GM18868 (cell line): ENCODE data around the gene CCDC174.

Source experiments
- ATAC-seq: cut with Tn5 transposase; IDR thresholded peaks from one replicate; pipeline ENCODE4 v1.9.1; 2021; ENCODE audit warnings: mild to moderate bottlenecking, moderate library complexity; ENCODE audit not compliant: unreplicated experiment

CCDC174 gene

DNA sequence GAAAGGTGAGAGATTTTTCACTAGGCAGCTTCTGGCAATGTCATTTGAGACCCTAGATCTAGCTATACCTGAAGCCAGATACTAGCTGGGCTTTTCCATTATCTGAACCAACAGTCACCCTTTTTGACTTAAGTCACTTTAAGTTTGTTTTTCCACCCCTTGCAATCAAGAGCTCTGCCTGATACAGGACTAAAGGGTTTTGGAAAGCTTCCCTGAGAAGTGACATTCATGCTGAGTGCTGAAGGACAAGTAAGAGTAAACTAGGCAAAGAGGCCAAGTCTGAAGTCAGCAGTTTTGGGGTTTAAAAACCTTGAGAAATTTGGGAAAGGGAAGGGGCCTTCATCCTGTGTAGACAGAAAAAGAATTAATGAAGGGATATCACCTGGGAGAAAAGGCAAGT lies 27.1 kb upstream of the CCDC174 start:
- ATAC-seq = no peak

DNA sequence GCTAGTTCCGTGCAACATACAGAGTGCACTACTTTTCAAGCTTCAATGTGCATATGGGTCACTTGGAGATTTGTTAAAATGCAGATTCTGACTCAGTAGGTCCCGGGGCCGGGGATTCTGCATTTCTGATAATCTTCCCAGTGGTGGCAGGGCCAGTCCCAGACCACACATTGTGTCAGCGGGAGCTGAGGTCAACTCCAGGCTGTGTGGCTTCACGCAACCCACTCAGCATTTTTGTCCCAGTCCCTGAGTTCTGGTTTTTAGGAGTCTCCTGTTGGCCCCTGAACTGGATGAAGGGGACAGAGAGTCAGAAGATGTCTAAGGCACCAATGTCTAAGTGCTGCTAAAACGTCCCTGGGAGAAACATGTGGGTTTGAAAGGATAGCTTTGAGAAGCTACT lies 26.1 kb upstream of the CCDC174 start:
- no peak for ATAC-seq

DNA sequence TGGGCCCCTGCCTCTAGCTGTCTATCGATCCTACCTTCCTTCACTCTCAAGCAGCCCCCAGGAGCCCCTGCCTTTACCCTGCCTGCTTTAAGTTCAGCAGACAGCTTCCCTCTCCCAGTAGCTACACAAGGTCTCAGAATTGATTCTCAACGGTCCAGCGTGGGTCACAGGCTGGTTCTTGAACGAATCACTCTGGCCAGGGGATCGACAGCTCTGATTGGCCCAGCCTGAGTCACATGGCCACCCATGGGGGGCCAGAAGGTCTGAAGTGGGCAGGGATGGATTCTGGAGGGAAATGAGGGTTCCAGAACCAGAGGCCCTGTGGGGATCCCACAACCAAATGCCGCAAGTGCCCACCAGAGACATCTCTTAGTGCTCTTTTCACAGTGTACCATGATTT lies 23.7 kb upstream of the CCDC174 start:
- no peak for ATAC-seq

DNA sequence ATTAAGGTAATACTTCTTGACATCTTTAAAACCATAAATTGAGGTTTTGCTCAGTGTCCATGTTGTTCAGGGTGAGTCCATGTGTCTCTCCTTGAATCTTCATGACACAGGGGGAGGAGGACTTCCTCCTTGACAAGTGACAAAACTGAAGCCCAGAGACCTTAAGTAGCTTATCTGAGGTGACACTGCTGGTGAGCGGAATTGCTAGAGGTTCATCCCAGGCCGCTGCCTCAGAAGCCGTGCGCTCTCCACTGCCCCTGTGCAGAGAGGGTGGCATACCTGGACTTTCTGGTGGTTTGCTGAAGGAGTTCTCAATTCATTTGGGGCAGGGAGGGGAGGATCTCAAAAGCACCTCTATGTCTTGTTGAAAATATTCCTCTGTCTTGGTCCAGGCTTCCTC lies 23.2 kb upstream of the CCDC174 start:
- ATAC-seq = no peak

DNA sequence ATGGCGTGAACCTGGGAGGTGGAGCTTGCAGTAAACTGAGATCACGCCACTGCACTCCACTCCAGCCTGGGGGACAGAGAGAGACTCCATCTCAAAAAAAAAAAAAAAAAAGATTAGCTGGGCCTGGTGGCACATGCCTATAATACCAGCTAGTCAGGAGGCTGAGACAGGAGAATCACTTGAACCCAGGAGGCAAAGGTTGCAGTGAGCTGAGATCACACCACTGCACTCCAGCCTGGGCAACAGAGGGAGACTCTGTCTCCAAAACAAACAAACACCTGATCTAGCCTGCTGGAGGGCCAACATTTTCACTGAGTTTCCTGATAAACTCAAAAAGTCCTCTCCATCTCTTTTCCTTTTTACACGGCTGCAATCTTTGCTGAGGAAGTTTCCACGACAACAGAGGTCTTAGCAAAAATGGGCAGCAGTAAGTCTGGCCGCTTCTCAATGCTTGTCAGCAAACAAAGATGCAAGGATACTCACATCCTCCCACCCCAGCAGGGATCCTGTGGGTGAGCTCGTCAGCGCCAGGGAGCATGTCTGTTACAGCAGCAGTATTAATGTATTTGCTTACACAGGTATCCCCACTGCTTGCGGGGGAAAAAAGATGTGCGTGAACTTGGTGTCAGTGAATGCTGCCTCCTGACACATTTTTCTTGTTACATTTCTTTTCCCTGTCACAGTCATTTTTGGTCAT lies 21.0 kb upstream of the CCDC174 start:
- ATAC-seq = no peak

DNA sequence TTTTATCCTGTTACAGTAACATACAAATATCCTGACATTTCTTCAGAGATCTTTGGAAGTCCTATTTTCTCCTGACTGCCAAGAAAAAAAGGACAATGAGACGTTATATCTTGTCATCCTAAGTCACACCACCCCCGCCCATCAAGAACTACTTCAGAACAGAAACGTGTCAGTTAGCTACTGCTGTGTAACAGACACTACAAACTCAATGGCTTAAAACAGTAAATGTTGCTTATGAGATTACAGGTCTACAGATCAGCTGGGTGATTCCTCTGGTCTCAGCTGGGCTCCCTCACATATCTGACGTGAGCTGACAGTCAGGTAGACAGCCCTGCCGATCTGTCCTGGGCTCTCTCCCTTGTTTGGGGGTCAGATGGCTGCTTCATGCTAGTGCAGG lies 20.5 kb upstream of the CCDC174 start:
- ATAC-seq = no peak

DNA sequence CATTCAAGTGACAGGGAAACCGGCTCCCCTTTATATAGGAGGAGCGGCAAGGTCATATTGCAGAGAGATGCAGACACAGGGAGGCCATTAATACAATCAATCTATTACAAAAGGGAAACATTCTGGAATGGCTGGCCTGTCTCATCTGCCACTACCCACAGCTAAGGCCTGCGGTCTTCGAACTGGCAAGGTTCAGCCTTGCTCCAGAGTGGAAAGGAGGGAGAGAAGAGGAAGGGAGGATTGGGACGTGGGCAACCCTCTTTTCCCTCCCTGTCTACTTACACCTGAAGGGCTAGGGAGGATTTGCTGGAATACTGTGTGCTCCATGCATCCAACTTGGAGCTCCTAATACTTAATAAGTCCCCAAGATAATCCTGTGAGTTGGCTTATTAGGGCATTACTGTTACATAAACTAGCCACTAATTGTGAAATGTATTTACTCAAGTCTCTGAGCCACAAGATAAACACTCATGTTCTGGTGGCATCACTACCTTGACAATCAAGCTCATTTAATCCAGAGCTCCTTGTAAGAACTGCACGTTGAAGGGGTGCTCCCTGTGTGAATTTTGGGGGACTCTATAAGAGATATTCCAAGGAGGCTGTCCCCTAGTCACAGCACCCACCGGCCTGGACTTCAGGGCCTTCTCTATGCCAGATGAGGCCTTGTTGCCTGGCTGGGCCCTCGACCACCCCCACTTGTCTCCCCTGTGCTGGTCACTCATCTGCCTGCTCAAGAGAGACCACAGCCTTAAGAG lies 19.7 kb upstream of the CCDC174 start:
- no peak for ATAC-seq

DNA sequence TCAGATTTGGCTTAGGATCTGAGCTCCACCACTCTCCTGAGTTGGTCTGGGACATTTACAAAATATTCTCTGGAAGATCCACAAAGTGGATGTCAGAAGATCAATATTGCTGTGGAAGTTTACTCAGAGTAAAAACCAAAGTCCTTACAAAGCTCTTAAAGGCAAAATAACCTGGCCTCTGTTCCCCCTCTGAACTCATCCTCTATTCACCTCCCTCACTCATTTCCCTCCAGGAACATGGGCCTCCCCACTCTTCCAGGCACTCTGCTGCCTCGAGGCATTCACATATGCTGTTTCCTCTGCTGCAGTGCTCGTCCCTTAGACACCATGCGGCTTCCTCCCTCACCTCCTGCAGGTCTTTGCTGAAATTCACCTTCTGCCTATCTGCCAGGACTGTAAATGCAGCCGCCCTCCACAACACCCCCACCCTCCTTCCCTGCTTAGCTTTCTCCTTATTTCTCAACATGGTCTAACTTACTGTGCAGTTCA lies 19.1 kb upstream of the CCDC174 start:
- no peak for ATAC-seq

DNA sequence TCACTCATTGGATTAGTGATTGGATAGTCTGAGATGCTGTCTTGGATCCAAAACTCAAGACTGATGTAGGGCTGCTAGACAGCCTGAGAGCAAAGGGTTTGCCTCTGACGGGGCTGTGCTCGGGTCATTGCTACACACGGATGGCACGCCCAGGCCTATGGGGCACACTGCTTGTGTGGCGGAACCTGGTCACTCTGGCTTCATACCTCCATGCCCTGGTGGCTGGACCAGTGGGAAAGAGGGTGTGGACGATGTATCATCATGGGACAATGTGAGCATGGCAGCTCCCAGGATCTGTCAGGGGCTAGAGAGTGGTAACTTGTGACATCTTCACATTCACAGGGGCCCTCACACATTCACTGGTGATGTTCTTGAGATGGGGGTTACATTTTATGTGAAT lies 18.1 kb upstream of the CCDC174 start:
- ATAC-seq = no peak

DNA sequence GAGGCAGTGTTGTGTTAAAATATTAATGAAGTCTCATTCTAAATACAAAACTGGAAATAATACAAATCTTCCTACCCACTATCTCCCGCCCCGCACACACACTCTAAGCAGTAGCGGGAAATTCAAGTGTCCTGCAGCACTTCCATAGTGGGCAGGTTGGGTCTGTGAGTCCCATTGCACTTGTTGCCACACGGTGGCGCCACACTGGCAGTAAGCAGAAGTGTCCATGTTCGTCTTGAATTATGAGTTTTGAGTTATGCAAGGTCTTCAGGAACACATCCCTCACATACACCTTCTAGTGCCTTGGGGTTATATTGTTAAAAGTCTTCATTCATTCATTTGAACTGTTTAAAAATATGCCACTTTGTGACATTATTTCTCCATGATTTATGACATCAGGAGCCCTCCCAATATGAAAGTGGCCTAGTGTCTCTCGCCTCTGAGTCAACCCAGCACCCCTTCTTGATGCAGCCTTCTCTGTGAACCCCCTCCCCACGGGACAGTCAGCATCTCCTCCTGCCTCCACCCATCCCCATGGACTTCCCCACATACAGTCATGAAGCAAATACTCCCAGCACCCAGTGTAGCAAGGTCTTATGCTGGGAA lies 17.6 kb upstream of the CCDC174 start:
- ATAC-seq = no peak

DNA sequence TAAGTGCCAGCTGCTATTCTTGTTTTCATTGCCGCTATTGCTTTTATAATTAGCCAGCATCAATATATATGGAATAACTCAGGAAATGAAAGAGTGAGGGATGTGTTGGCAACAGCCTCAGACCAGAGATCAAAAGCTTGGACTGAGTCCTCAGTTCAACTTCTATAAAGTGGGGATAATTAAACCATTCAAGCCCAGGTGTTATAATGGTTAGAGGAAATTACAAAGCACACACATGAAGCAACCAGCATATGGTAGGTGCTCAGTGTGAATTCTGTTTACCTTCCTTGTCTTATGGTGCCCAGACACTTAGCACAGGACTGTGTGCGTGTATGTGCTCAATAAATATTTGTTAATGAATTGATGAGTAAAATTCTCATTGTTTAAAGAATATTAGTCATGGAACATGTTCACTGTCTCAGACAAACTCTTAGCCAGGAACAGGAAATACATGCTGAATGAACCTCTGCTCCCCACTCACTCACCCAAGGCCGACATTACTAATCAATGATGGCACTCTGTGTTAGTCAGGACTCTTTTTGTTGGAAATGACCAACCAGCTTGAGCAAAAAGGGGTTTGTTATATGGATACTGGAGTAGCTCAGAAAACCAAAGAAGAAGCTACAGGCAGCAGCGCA lies 16.7 kb upstream of the CCDC174 start:
- ATAC-seq = no peak

DNA sequence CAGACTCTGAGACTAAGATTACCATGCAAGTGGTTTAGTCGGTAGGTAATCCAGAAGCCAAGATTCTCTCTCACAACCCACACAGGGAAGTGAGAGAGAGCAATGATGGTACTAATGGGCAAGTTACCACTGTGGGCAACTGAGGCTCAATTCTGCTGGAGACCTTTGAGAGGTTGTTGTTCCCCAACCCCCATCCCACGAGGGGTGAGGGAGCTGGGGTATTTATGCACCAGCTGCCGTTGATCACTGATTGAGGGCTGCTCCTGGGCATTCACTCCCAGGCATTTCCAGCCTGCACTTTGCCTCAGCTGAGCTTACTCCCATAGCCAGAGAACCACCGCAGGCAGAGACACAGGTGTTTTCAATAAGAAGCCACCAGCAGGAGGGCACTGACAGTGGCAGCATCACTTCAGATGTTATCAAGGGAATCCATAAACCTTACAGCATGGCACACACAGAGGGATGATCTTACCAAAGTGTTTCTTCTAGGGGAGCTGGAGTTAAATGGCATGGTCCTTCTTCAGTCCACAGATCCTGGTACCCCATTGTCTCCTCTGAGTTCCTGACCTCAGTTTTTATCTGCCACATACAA lies 15.0 kb upstream of the CCDC174 start:
- ATAC-seq = no peak

DNA sequence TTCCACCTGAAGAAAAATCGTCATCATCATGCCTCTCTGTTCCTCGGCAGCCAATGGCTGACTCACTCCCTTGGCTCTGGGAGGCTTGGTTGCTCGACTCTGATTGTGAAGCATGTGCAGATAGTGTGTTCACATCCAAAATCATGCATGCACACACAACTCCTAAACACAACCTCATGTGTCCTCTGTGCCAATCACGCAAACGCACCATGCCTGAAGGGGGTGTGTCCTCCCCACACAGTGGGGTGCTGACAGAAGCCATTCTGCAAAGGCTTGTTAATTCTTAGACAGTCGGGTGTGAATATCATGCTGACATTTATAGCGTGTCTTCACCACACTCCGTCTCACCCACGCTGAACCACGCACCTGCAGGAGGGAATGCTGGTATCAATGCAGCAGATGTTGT lies 11.4 kb upstream of the CCDC174 start:
- ATAC-seq = no peak

DNA sequence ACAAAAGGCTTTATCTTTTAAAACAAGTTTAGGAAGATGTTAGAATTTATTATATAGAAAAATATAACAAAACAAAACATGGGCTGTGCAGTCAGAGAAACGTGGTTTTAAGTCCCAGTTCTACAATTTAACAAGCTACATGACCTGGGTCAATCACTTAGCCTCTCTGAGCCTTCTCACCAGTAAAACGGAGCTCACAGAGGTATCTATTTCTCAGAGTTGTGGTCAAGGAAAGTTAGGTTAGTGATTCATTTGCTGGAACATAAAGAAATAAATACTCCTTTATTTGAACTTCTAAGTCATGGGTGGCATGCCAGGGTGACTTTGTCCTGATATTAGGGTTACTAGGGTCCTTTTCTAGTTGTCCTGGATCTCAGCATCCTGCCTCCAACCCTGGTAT lies 10.8 kb upstream of the CCDC174 start:
- ATAC-seq = no peak

DNA sequence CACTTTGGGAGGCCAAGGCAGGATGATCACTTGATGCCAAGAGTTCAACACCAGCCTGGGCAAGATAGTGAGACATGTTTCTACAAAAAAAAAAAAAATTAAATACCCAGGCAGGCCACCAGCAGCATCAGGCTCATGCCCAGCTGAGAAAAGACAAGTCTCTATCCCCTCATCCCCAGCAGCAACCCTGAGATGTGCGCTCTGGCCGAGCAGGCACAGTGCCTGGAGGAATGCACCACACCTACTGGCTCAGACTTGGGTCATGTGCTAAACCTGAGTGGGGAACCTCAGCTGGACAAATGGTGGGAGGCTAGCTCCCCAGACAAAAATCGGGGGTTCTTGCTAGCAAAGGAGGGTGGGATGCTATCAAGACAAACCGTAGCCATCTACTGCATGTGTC lies 10.2 kb upstream of the CCDC174 start:
- no peak for ATAC-seq

DNA sequence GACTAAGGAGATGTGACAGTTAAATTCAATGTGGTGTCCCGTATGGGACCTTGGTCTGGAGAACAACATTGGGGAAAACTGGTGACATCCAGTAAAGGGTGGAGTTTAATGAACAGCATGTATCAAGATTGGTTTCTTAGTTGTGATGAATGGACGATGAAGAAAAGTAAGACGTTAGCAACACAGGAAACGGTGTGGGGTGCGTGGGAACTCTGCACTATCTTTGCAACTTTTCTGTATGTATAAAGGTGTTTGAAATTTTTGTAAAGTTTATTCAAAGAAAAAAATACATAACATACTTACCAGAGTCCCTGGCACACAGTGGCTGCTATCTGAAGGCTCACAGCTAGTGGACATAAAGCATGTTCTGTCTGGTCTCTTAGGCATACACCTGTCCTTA lies 6.1 kb upstream of the CCDC174 start:
- no peak for ATAC-seq

DNA sequence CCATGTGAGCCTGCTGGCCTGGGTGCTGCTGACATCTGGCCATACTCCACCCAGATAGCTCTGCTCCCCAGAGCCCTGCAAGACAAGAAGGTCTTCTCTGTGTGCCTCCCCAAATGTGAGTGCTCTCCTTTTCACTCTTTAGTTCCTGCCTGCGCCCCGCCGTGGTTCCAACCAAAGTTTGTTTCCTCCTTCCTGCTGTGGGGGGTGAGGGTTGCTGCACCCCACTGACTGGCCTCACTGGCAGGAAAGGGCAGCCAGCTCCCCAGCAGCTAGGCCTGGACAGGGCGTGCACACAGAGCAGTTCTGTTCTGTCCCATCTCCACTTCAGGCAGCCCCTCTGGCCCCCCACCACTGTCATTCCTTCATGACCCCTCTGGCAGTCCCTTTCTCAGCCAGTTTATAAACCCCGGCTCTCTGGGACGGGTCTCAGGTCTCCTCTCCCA lies 5.4 kb upstream of the CCDC174 start:
- no peak for ATAC-seq

DNA sequence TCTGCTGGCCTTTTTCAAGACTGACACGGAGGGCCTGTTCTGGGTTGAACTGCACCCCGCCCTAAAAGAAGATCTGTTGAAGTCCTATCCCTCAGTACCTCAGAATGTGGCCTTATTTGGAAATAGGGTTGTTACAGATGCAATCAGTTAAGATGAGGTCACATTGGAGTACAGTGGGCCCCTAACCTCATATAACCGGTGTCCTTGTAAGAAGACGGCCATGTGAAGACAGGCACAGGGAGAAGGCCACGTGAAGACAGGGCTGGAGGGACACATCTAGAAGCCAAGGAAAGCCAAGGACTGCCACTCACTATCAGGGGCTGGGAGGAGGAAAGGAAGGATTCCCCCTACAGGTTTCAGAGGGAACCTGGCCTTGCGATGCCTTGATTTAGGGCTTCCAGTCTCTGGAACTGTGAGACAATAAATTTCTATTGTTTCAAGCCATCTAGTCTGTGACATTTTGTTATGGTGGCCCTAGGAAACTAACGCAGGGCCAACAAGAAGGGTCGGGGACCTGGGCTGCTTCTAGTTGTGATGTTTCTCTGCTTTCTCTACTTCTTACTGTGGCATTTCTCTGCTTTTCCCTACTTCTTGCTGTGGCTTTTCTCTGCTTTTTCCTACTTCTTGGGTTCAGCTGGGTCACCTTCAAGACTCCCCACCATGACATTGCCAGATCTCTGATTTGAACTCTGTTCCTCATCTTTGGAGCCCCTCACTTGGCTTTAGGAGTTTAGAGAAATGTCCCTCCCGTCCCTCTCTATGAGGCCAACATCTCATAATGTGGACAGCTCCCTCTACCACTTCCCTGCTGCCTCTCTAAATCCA lies 4.8 kb upstream of the CCDC174 start:
- ATAC-seq = no peak

DNA sequence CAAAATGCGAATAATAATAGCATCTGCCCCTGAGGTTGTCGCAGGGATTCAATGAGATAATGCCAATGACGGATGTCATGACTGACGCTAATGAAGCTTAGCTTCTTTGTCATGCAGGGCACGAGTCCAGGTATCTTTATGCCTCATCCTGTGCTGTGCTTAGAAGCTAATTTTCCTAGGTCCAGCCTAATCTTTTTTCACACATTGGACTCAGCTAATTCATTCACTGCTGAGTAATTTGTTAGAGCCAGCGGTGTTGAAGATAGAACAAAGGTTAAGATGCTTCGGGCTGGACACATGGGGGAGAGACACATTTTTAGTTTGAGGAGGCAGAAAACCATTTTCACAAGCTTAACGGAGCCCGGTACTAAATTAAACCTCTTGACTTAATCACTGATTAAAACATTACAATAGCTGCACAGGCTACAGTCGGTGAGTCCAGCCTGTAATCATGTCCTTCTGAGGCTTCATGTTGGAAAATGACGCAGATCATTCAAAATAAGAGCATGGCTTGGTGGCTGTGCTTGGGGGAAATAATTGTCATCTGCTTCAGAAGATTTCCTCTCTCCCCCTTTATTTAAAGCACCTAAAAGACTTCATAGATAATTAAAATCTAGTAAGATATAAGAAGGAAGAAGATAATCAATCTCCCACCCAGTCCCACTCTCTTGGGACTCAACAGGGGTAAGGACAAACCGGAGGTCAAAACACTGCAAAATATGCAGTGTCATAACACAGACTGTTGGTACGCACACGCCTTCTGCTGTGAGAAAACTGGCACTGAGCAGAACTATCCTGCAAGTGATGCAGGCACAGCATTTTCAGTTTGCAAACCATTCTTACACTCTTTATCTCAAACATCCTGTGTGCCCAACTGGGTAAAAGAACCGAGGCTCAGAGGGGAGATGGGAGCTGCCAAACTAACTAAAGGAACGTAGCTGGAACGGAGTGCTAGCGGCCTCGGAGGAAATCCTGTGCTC lies 3.3 kb upstream of the CCDC174 start:
- no peak for ATAC-seq
